HCT116 (cell line): ENCODE measurements around the gene MAP3K10.

Source experiments
- CTCF ChIP-seq, 3 experiments: fragments of 200-600 bp in 1 of 3; sonication (generic) in 1 of 3; IDR thresholded peaks in 2 of 3; conservative IDR thresholded peaks in 1 of 3; 2 replicates each; pipeline ENCODE4 v1.5.1; 2012 to 2017; ENCODE audit warnings: low read depth in 2 of 3, low read length in 2 of 3, antibody characterized with exemption in 1 of 3, borderline replicate concordance in 1 of 3, control low read depth in 1 of 3, mild to moderate bottlenecking in 1 of 3, mixed read lengths in 1 of 3, mixed run types in 1 of 3, moderate library complexity in 1 of 3; ENCODE audit not compliant: insufficient read depth in 1 of 3
- POLR2A ChIP-seq: IDR thresholded peaks from 2 replicates; pipeline ENCODE4 v1.7.0; 2011; ENCODE audit warnings: borderline replicate concordance; ENCODE audit not compliant: insufficient read depth, insufficient read length; ENCODE audit errors: extremely low read depth

- TF ChIP-seq POLR2A = no peak
- no peak for TF ChIP-seq CTCF (IDR thresholded peaks at IDR 0.05 in 2 of 3, conservative IDR thresholded peaks at IDR 0.05 in 1 of 3; ENCODE audit: borderline replicate concordance in 1 of 3, insufficient read depth in 1 of 3, low read depth in 2 of 3, low read length in 2 of 3)
These were observed 41.1 kb upstream of the MAP3K10 start for GRCh38 chr19:40150170-40150569.
